Measurements from ENCODE around the gene OOSP4B. TPM values are rescaled to one million over a fixed set of nuclear protein-coding genes. Genes with fewer than 3 reads are reported as not detected.

Gene OOSP4B
- total and polyA plus RNA-seq, 2 of the 8 experiments (the other 6 are each of a cell fraction or from before 2014, with no cell fraction given) = not detected

GRCh38 chr11:60056349-60056969 lies 39.5 kb downstream of the OOSP4B start, which contains the start of gene MS4A3:
Gene MS4A3 (plus strand): TSS chr11:60056665. CDS start chr11:60061161, 4,496 bp downstream.
- TF ChIP-seq SP2 (IDR thresholded peaks at IDR 0.05; ENCODE audit: low read length) = no peak
- TF ChIP-seq ASH2L (IDR thresholded peaks at IDR 0.05; ENCODE audit: low read length) = no peak
- TF ChIP-seq HDAC2 (IDR thresholded peaks at IDR 0.05; ENCODE audit: borderline replicate concordance in 1 of 2, low read depth in 2 of 2, low read length in 2 of 2) = no peak
- TF ChIP-seq BCL11A (IDR thresholded peaks at IDR 0.05; ENCODE audit: low read depth in 2 of 2, low read length in 2 of 2) = no peak
- no peak for TF ChIP-seq SIRT6 (IDR thresholded peaks at IDR 0.05; ENCODE audit: low read length)
- no peak for TF ChIP-seq EGR1 (IDR thresholded peaks at IDR 0.05; ENCODE audit: borderline replicate concordance, low read depth, low read length)
- no peak for TF ChIP-seq POLR2A (IDR thresholded peaks at IDR 0.05; ENCODE audit: control extremely low read depth in 1 of 2, low read depth in 2 of 2, low read length in 2 of 2)
- TF ChIP-seq CTBP2 (IDR thresholded peaks at IDR 0.05; ENCODE audit: borderline replicate concordance, insufficient read depth, insufficient read length, low read length) = no peak
- no peak for TF ChIP-seq CBX5 (IDR thresholded peaks at IDR 0.05; ENCODE audit: low read depth, low read length)
- TF ChIP-seq TEAD4 (IDR thresholded peaks at IDR 0.05; ENCODE audit: low read depth, low read length) = no peak
- TF ChIP-seq SIX5 (IDR thresholded peaks at IDR 0.05; ENCODE audit: low read depth, low read length) = no peak
- TF ChIP-seq JUN (IDR thresholded peaks at IDR 0.05; ENCODE audit: low read depth, low read length) = no peak
- TF ChIP-seq KDM5A (IDR thresholded peaks at IDR 0.05; ENCODE audit: low read length) = no peak
- H2BK5ac ChIP-seq (ENCODE audit: low read depth, low read length) = no peak within 1 kb of the TSS
- H4K5ac ChIP-seq (ENCODE audit: insufficient read length, low read depth, low read length) = no peak within 1 kb of the TSS
- H2AK5ac ChIP-seq (ENCODE audit: low read depth, low read length) = no peak within 1 kb of the TSS
- H4K20me1 ChIP-seq (replicated peaks in 1 of 2; ENCODE audit: control insufficient read depth in 1 of 2, insufficient read depth in 2 of 2, low read length in 2 of 2) = no peaks in the 10 kb centered on the region
- 82% methylated on average over 8 of the region's 8 CpGs; no CpG with 5 or more reads in 1 of the 2 experiments for WGBS, 2 experiments (ENCODE audit: extremely low coverage in 1 of 2, insufficient coverage in 1 of 2, insufficient read length in 1 of 2, insufficient replicate concordance in 2 of 2, low coverage in 1 of 2, low lambda C conversion rate in 2 of 2, missing lambda C conversion rate in 1 of 2)
- H4K91ac ChIP-seq (replicated peaks; ENCODE audit: insufficient read length, low read length) = no peak within 1 kb of the TSS
- no peaks in the 10 kb centered on the region for H3K9me3 ChIP-seq (ENCODE audit: insufficient read depth in 2 of 2, low read depth in 1 of 2, low read length in 1 of 2)
- no peak within 1 kb of the TSS for H3K56ac ChIP-seq (replicated peaks; ENCODE audit: insufficient read length, low read depth, low read length)
- no peaks in the 10 kb centered on the region for H3K27me3 ChIP-seq (replicated peaks in 1 of 4; ENCODE audit: control insufficient read depth in 3 of 4, extremely low read depth in 1 of 4, insufficient read depth in 3 of 4, low read length in 3 of 4)
- no peak within 1 kb of the TSS for H3K4me2 ChIP-seq (ENCODE audit: insufficient read depth in 1 of 2, low read depth in 2 of 2, low read length in 2 of 2)
- H3K4ac ChIP-seq (replicated peaks; ENCODE audit: insufficient read length, low read depth, low read length) = no peak within 1 kb of the TSS
- H2BK20ac ChIP-seq (ENCODE audit: low read length) = no peak within 1 kb of the TSS
- H3K23ac ChIP-seq (ENCODE audit: insufficient read length) = no peak within 1 kb of the TSS
- H3K79me2 ChIP-seq (ENCODE audit: control insufficient read depth in 1 of 2, insufficient read depth in 2 of 2, low read length in 2 of 2) = no peaks in the 10 kb centered on the region
- H2BK15ac ChIP-seq (ENCODE audit: low read length) = no peak within 1 kb of the TSS
- FAIRE-seq (no peak), DNase-seq (ENCODE audit: low read depth in 1 of 2, low spot score in 2 of 2) (no peak)
- H2BK120ac ChIP-seq (replicated peaks; ENCODE audit: low read depth, low read length) = no peak within 1 kb of the TSS
- H3K36me3 ChIP-seq (ENCODE audit: control insufficient read depth in 2 of 4, insufficient read depth in 4 of 4, low read length in 3 of 4) = no peaks in the 10 kb centered on the region
- no peak within 1 kb of the TSS for H3K27ac ChIP-seq (ENCODE audit: low read depth, low read length)
- no peak within 1 kb of the TSS for H3K4me3 ChIP-seq (ENCODE audit: extremely low read depth in 1 of 4, insufficient read depth in 2 of 4, low read depth in 3 of 4, low read length in 4 of 4)
- no peak within 1 kb of the TSS for H4K8ac ChIP-seq (ENCODE audit: extremely low read depth, insufficient read depth, low read length)
- H2BK12ac ChIP-seq (ENCODE audit: low read depth, low read length) = no peak within 1 kb of the TSS
- H3K18ac ChIP-seq (ENCODE audit: extremely low read depth, low read length) = no peak within 1 kb of the TSS
- ChIA-PET CTCF (ENCODE audit: partially characterized antibody) (interaction anchor here (0.7 to 0.9 kb wide), 2 partner anchors 10 to 15 kb away, joined by 3 read pairs; no protein-coding TSS in a partner anchor), POLR2A (ENCODE audit: partially characterized antibody) (no interaction called here)
- H3K79me1 ChIP-seq (ENCODE audit: low read depth, low read length) = no peaks in the 10 kb centered on the region
- no peaks in the 10 kb centered on the region for H3K23me2 ChIP-seq (ENCODE audit: low read depth, low read length)
- H3K9ac ChIP-seq (replicated peaks in 1 of 4; ENCODE audit: extremely low read depth in 1 of 4, low read depth in 3 of 4, low read length in 3 of 4) = no peak within 1 kb of the TSS
- peak within 1 kb of the TSS; percentile 96 for H2AFZ ChIP-seq (ENCODE audit: low read length)
- H3K4me1 ChIP-seq (replicated peaks in 1 of 4; ENCODE audit: control insufficient read depth in 3 of 4, insufficient read depth in 4 of 4, low read length in 3 of 4) = peaks cover 0 to 6% (median 2%) of the 10 kb centered on the region in 4 experiments; a peak in 2 of 7 replicates
- H3K14ac ChIP-seq (ENCODE audit: insufficient read length) = no peak within 1 kb of the TSS

All from H1 (cell line).